HCT116 (cell line): ENCODE data around the gene HAPLN2.

ENCODE experiments used
- ELF1 ChIP-seq: IDR thresholded peaks from 2 replicates; pipeline ENCODE4 v1.6.1; 2012; ENCODE audit warnings: low read depth, borderline replicate concordance
- POLR2A ChIP-seq: IDR thresholded peaks from 2 replicates; pipeline ENCODE4 v1.7.0; 2011; ENCODE audit warnings: borderline replicate concordance; ENCODE audit not compliant: insufficient read depth, insufficient read length; ENCODE audit errors: extremely low read depth
- TCF7L2 ChIP-seq: IDR thresholded peaks from 2 replicates; pipeline ENCODE4 v1.7.0; 2011; ENCODE audit warnings: borderline replicate concordance, inconsistent platforms; ENCODE audit not compliant: insufficient read depth, insufficient read length; ENCODE audit errors: extremely low read depth
- TF ChIP-seq, protein P1 (sequence below): IDR thresholded peaks from 2 replicates; pipeline ENCODE4 v1.6.1; 2012
- TF ChIP-seq, protein P2 (sequence below), 3 experiments: fragments of 200-600 bp in 1 of 3; sonication (generic) in 1 of 3; IDR thresholded peaks in 2 of 3; conservative IDR thresholded peaks in 1 of 3; 2 replicates each; pipeline ENCODE4 v1.5.1; 2012 to 2017; ENCODE audit warnings: low read depth in 2 of 3, low read length in 2 of 3, antibody characterized with exemption in 1 of 3, borderline replicate concordance in 1 of 3, control low read depth in 1 of 3, mild to moderate bottlenecking in 1 of 3, mixed read lengths in 1 of 3, mixed run types in 1 of 3, moderate library complexity in 1 of 3; ENCODE audit not compliant: insufficient read depth in 1 of 3

- TF ChIP-seq POLR2A = no peak
- no peak for TF ChIP-seq TCF7L2
- TF ChIP-seq, protein P1, sequence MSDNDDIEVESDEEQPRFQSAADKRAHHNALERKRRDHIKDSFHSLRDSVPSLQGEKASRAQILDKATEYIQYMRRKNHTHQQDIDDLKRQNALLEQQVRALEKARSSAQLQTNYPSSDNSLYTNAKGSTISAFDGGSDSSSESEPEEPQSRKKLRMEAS = no peak
- TF ChIP-seq, protein P2, sequence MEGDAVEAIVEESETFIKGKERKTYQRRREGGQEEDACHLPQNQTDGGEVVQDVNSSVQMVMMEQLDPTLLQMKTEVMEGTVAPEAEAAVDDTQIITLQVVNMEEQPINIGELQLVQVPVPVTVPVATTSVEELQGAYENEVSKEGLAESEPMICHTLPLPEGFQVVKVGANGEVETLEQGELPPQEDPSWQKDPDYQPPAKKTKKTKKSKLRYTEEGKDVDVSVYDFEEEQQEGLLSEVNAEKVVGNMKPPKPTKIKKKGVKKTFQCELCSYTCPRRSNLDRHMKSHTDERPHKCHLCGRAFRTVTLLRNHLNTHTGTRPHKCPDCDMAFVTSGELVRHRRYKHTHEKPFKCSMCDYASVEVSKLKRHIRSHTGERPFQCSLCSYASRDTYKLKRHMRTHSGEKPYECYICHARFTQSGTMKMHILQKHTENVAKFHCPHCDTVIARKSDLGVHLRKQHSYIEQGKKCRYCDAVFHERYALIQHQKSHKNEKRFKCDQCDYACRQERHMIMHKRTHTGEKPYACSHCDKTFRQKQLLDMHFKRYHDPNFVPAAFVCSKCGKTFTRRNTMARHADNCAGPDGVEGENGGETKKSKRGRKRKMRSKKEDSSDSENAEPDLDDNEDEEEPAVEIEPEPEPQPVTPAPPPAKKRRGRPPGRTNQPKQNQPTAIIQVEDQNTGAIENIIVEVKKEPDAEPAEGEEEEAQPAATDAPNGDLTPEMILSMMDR (IDR thresholded peaks at IDR 0.05 in 2 of 3, conservative IDR thresholded peaks at IDR 0.05 in 1 of 3; ENCODE audit: borderline replicate concordance in 1 of 3, insufficient read depth in 1 of 3, low read depth in 2 of 3, low read length in 2 of 3) = no peak
- TF ChIP-seq ELF1 = no peak
Observed at GRCh38 chr1:156619582-156619955, 354 bp downstream of the HAPLN2 start.
